GM18873 (cell line): ENCODE results near the gene ZNF479.
"Not testable (repeated sequence)": the region's sequence is repeated elsewhere in the genome, so short reads cannot be mapped to it uniquely, and the experiment has no call there.

Experiments
- ATAC-seq: cut with Tn5 transposase; IDR thresholded peaks from one replicate; pipeline ENCODE4 v1.9.1; 2021; ENCODE audit warnings: mild to moderate bottlenecking, moderate library complexity, moderate number of reproducible peaks; ENCODE audit not compliant: unreplicated experiment, low FRiP score

The ZNF479 gene

GRCh38 chr7:57132336-57132735 is at the start of gene ZNF479:
Gene ZNF479, minus strand, starts transcription at chr7:57132436. Its CDS starts 112 bp downstream, at chr7:57132324.
- ATAC-seq: not testable (repeated sequence)

GRCh38 chr7:57182031-57182430 is 49.8 kb upstream of the ZNF479 start:
- ATAC-seq: no peak

GRCh38 chr7:57181281-57181680 is 49.0 kb upstream of the ZNF479 start:
- no peak for ATAC-seq

- ATAC-seq: no peak
Observed at GRCh38 chr7:57179776-57180415, 47.7 kb upstream of the ZNF479 start.

- no peak for ATAC-seq
Observed at GRCh38 chr7:57178768-57179139, 46.5 kb upstream of the ZNF479 start.

- ATAC-seq: no peak
Observed at GRCh38 chr7:57177856-57178767, 45.9 kb upstream of the ZNF479 start.

- ATAC-seq: no peak
Observed at GRCh38 chr7:57176928-57177635, 44.8 kb upstream of the ZNF479 start.

- no peak for ATAC-seq
Observed at GRCh38 chr7:57165285-57165899, 33.2 kb upstream of the ZNF479 start.

GRCh38 chr7:57120123-57120784 is 12.0 kb downstream of the ZNF479 start:
- ATAC-seq: not testable (repeated sequence)
